ENCODE results near the gene VPS26C. TPM values are rescaled to one million over a fixed set of nuclear protein-coding genes. Genes with fewer than 3 reads are reported as not detected.

VPS26C gene
- total and polyA plus RNA-seq, 9 of the 15 experiments (the other 6 are each of a cell fraction or from before 2014, with no cell fraction given), result 32.8 to 48.7 (median 42.1) TPM

DNA sequence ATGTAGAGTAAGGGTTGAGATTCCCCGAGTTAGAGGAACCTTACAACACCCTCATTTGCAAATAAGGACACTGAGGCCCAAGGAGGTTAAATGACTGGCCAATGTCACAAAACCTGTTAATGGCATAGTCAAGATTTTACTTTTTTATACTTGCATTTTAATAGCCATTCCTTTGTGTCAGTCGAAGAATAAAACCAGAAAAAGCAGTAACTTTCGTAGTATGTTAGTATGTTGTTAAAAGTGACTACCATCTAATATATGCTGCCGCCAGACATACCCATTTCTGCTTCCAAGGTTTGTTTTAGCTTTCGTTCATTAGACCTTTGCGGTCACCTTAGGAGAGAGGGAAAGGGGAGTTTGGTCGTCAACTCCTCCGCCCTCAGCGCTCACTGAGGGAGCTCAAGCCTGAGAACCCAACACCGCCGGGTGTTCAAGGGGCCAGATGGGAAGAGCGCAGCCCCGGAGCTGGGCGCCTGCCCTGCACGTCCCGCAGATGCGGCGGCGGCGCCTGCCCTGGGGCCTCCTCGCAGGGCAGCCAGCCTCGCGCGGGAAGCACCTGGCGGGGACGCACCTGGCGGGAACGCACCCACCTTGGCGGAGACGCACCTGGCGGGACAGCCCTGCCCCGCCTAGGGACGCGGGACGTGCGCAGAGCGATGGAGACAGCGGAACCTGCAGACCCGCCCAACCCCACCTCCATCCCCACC lies 466 bp downstream of the VPS26C start (continued):
- TF ChIP-seq ZNF518B (CRISPR knock-in tag; IDR thresholded peaks at IDR 0.05) (no peak), XRCC3 (IDR thresholded peaks at IDR 0.05) (no peak), FOXP4 (CRISPR knock-in tag; IDR thresholded peaks at IDR 0.05; ENCODE audit: borderline replicate concordance) (no peak), ATF7 (IDR thresholded peaks at IDR 0.05) (no peak), ZNF146 (CRISPR knock-in tag; IDR thresholded peaks at IDR 0.05; ENCODE audit: unreplicated experiment) (no peak), ZFX (CRISPR knock-in tag; IDR thresholded peaks at IDR 0.05) (no peak), CHCHD3 (CRISPR knock-in tag; IDR thresholded peaks at IDR 0.05) (0 out of 2 replicates have a peak, but pooled peaks have one; percentile 31), LCOR (CRISPR knock-in tag; IDR thresholded peaks at IDR 0.05) (no peak), ZNF79 (CRISPR knock-in tag; IDR thresholded peaks at IDR 0.05; ENCODE audit: low read depth) (no peak), TOE1 (IDR thresholded peaks at IDR 0.05; ENCODE audit: borderline replicate concordance) (no peak), TOE1 (CRISPR knock-in tag; IDR thresholded peaks at IDR 0.05; ENCODE audit: borderline replicate concordance, low read depth) (no peak), FIP1L1 (IDR thresholded peaks at IDR 0.05; ENCODE audit: low read depth, low read length, poor library complexity, severe bottlenecking) (no peak), EGR1 (conservative IDR thresholded peaks at IDR 0.05) (no peak), SIN3B (IDR thresholded peaks at IDR 0.05; ENCODE audit: low read depth) (no peak), ZNF830 (CRISPR knock-in tag; IDR thresholded peaks at IDR 0.05) (0 out of 2 replicates have a peak, but pooled peaks have one; percentile 48), ERF (CRISPR knock-in tag; IDR thresholded peaks at IDR 0.05) (peak; percentile 78; the same call in 1 of the 2 replicates), MEF2A (IDR thresholded peaks at IDR 0.05; ENCODE audit: control insufficient read depth, low read depth, low read length) (no peak), ZBTB9 (CRISPR knock-in tag; IDR thresholded peaks at IDR 0.05) (peak; percentile 37; the same call in 1 of the 2 replicates)
- TF ChIP-seq, protein P1, sequence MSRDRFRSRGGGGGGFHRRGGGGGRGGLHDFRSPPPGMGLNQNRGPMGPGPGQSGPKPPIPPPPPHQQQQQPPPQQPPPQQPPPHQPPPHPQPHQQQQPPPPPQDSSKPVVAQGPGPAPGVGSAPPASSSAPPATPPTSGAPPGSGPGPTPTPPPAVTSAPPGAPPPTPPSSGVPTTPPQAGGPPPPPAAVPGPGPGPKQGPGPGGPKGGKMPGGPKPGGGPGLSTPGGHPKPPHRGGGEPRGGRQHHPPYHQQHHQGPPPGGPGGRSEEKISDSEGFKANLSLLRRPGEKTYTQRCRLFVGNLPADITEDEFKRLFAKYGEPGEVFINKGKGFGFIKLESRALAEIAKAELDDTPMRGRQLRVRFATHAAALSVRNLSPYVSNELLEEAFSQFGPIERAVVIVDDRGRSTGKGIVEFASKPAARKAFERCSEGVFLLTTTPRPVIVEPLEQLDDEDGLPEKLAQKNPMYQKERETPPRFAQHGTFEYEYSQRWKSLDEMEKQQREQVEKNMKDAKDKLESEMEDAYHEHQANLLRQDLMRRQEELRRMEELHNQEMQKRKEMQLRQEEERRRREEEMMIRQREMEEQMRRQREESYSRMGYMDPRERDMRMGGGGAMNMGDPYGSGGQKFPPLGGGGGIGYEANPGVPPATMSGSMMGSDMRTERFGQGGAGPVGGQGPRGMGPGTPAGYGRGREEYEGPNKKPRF (IDR thresholded peaks at IDR 0.05; ENCODE audit: low read depth, low read length), result no peak

Data from K562 (cell line).